Right lung (tissue), 5 donors: Measurements from ENCODE around the gene ERVK3-1. TPM values are rescaled to one million over a fixed set of nuclear protein-coding genes. Genes with fewer than 3 reads are reported as not detected.
"Not testable (repeated sequence)": the region's sequence is repeated elsewhere in the genome, so short reads cannot be mapped to it uniquely, and the experiment has no call there.

Source experiments
- DNase-seq, 2 donors: peaks; one replicate each; pipeline ENCODE4 v3.0.0-alpha.2; 2013
- polyA plus RNA-seq, 5 donors: library from polyadenylated mRNA; unstranded; fragments of 120-200 nt; gene quantifications; one replicate each; pipeline versions ENCODE4 v1.2.1 to v1.2.3, GENCODE V29; 2013; ENCODE audit warnings: inconsistent platforms in 1 of 5, low replicate concordance in 1 of 5; ENCODE audit not compliant: insufficient read length in 5 of 5, insufficient read depth in 1 of 5

The ERVK3-1 gene
- polyA plus RNA-seq, 5 donors: 50.7 to 57.1 (median 53.8) TPM

DNA sequence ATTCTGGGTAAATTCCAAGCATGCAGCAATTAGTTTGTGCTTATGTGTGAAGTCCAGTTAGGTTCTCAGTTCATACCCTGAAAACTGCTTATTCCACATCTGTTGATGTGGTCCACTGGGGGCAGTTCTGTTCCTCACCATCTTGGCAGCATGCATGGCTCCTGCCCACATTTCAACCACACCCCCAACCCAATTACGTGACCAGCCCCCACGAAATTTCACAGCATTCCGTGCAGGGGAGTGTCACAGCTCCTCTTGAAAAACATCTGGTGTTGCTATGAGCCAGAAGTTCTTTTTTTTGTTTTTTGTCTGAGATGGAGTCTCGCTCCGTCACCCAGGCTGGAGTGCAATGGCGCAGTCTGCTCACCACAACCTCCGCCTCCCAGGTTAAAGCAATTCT lies 9.1 kb upstream of the ERVK3-1 start:
- DNase-seq: no peak

DNA sequence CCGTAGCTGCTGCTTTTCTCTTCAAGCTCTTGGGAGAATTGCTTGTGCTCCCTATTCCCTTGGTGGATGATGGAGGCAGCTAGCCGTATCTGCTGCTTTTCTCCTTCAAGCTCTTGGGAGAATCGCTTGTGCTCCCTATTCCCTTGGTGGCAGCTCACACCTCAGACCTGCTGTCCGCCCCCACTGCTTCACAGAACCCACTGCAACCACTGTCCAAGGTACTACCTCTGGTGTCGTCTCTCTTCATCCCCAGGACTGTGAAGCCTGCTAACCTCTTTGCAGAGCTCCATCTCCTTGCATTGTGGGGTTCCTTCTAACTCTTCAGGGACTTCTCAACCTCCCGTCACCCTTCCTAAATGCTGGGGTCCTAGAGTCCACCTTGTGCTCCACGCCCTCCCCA lies 4.6 kb upstream of the ERVK3-1 start:
- no peak for DNase-seq

DNA sequence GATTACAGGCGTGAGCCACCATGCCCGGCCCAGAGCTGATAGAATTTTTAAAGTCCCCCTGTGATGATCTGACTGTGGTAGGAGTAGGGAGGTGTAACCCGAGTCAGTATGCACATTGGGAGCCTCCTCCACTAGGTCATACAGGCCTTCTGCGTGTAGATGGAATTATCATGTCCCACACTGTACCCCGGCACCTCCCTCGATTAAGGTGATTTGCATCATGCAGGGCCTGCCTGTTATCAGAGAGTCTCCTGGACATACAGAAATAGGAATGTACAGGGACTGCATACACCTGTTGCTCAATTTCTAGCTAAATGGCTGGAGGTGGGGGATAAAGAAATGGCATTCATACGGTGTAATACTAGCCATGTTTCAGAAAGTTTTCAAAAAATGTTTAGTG lies 922 bp upstream of the ERVK3-1 start:
- DNase-seq: no peak

GRCh38 chr19:58304748-58305064 lies 471 bp upstream of the ERVK3-1 start:
- DNase-seq: no peak

DNA sequence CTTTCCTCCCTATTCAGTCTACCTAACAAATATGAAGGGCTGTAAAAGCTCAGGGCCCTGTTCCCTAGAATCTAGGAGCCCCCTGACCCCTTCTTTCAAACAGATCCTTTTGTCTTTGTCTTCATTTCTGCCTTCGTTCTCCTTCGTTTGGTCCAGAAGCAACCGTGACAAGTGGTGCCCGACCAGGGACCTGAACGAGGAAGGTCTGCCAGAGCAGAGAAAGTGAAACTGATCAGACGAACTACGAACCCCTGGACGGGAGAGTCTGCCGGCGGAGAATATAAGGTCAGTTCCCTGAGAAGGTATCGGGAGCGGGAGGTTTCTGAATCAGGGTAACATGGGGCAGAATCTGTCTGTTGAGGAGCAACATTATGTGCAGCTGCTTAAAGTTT lies 751 bp downstream of the ERVK3-1 start:
- no peak for DNase-seq

DNA sequence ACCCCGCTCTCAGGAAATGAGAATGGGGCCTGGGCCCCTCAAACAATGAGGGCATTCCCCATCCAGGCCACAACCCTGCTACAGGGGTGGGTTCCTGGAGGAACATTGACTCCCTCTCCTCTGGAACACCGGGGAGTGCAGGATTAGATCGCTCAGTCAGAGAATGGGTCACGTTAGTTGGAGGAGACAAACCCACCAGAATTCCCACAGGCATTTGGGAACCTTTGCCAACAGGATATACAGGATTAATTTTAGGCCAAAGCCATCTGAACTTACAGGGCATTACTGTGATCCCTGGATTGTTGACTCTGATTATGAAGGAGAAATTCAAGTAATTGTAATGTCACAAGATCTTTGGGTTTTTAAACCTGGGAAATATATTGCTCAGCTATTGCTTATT lies 2.6 kb downstream of the ERVK3-1 start:
- DNase-seq: no peak

DNA sequence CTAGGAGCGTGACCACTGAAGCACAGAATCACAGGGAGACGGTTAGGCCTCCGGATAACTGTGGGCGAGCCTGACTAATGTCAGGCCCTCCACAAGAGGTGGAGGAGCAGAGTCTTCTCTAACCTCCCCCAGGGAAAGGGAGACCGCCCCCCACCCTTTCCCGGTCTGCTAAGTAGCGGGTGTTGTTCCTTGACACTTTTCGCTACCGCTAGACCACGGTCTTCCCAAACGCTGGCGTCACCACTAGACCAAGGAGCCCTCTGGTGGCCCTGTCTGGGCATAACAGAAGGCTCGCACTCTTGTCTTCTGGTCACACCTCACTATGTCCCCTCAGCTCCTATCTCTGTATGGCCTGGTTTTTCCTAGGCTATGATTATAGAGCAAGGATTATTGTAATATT lies 5.5 kb downstream of the ERVK3-1 start:
- DNase-seq: not testable (repeated sequence)

DNA sequence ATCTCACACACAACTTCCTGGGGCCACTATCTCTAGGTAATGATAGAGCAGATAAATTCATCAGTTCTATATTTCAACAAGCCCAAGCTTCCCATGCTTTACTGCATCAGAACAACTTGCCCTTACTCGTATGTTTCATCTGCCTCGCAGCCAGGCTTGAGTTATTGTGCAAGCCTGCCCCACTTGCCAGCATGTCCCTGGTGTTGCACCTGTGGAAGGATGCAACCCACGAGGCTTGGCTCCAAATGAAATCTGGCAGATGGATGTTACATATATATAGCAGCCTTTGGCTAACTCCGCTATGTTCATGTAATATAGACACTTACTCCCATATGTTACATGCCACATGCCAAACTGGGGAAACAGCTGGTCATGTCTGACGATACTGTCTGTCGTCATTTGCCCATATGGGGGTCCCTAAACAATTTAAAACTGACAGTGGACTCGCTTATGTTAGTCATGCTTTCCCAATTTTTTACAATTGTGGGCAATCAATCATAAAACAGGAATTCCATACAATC lies 6.2 kb downstream of the ERVK3-1 start:
- no peak for DNase-seq

- DNase-seq: no peak
Measured at GRCh38 chr19:58315580-58315979, 10.4 kb downstream of the ERVK3-1 start.

- peak in 1 of 2 donors; percentile 14 for DNase-seq
Measured at GRCh38 chr19:58317476-58318072, 12.4 kb downstream of the ERVK3-1 start.

GRCh38 chr19:58318297-58318696 lies 13.1 kb downstream of the ERVK3-1 start:
- DNase-seq: no peak

GRCh38 chr19:58319241-58319640 lies 14.1 kb downstream of the ERVK3-1 start:
- DNase-seq: no peak

GRCh38 chr19:58325311-58326022 lies 20.3 kb downstream of the ERVK3-1 start:
- no peak for DNase-seq

- DNase-seq: no peak
Measured at GRCh38 chr19:58326501-58326913, 21.3 kb downstream of the ERVK3-1 start.

DNA sequence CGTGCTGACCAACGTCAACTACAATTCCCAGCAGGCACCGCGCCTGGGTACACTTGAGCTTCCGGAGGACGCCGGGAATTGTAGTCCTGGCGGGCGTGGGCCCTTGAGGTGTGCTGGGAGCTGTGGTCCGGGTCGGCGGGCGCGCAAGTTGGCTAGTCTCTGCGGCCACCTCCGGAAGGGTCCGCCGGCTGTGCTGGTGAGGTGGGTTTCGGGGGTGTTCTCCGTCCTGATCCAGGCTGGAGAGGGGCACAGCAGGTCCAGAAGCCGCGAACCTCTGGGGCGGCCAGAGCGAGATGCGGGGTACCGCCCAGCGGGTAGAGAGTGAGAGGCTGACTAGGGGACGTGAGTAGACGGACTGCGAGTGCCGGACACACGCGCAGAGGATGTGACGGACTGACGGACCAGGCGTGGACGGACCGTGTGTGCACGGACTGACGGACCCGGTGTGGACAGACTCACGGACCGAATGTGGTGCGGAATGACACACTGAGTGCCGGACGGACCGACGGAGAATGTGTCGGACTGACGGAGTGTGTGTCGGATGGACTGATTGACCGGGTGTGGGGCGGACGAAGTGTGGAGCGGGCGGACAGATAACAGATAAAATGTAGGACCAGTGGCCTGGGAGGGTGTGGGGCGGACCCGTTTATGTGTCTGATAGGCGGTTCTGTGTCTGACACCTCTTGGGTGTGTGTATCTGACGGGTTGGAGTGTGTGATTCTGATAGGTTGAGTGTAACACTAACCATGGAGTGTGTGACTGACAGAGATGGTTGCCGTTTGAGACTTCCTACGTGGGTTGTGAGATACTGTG lies 21.9 kb downstream of the ERVK3-1 start, which contains the start of gene ZSCAN22:
Gene ZSCAN22 (plus strand): TSS at position 81 of the 813 bp plus-strand sequence. CDS start 7,809 bp downstream, outside the sequence.
- DNase-seq: peak; percentile 93 to 95

- DNase-seq: no peak
Measured at GRCh38 chr19:58328999-58329398, 23.8 kb downstream of the ERVK3-1 start.

GRCh38 chr19:58330458-58330857 lies 25.3 kb downstream of the ERVK3-1 start:
- no peak for DNase-seq

- no peak for DNase-seq
Measured at GRCh38 chr19:58332697-58333096, 27.5 kb downstream of the ERVK3-1 start.

DNA sequence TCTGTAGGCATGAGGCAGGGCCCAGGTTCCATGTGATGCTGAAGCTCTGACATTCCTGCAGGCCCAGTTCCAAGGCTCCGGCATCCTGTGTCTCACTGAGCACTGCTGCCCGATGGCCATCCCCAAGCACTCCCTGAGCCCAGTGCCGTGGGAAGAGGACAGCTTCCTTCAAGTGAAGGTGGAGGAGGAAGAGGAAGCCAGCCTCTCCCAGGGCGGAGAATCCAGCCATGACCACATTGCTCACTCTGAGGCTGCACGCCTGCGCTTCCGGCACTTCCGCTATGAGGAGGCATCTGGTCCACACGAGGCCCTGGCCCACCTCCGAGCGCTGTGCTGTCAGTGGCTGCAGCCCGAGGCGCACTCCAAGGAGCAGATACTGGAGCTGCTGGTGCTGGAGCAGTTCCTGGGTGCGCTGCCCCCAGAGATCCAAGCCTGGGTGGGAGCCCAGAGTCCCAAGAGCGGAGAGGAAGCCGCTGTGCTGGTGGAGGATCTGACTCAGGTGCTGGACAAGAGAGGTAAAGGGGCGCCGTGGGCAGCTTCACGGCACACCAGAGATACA lies 29.6 kb downstream of the ERVK3-1 start:
- DNase-seq: no peak

DNA sequence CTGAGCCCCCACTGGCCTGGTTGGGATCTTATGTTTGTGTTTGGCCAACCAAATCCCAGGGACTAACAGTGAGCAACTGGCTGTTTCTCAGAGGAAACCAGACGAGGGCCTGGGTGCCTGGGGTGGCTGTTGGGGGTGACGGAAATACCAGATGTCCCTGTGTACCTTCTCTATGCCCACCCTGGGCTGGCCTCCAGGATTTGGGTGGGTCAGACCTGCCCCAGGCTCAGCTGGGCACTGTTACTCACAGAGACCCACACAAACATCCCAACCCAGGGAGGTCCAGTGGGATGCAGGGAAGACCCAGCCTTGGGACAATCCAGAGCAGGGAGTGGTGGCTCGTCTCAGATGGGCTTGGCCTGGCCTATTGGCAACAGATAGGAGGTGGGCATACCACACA lies 30.5 kb downstream of the ERVK3-1 start:
- no peak for DNase-seq

GRCh38 chr19:58336216-58336615 lies 31.0 kb downstream of the ERVK3-1 start:
- no peak for DNase-seq

DNA sequence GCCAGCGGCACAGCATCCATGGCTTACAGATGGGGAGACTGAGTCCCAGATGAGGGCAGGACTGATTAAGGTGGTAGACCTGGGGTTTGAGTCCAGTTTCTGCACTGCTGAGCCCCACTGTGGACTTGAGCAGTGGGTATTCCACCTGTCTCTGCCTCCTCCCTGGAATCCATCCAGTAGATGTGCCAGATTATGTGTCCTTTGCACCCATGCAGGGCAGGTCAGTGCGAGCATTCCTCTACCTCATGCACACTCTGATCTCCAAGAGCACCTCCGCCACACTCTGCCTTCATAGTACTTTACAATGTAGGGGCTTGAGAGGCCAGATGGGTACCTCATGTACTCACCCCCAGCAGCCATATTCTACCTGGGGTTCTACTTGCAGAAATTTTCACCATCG lies 31.6 kb downstream of the ERVK3-1 start:
- DNase-seq: no peak
